CD14-positive monocyte (primary cell): ENCODE results near the gene SYDE1. TPM values are rescaled to one million over a fixed set of nuclear protein-coding genes. Genes with fewer than 3 reads are reported as not detected.

Experiments used
- DNase-seq, 3 donors: peaks; one replicate each; pipeline ENCODE4 v3.0.0-alpha.2; 2011 to 2022
- H2AFZ ChIP-seq: 2 replicates; pipeline ENCODE4 v1.6.0; 2012; ENCODE audit warnings: mild to moderate bottlenecking, low read depth, low read length, inconsistent platforms; ENCODE audit not compliant: insufficient read depth, poor library complexity, severe bottlenecking
- H3K27ac ChIP-seq, 2 donors: 1 replicate in 1 of 2; 2 replicates in 1 of 2; pipeline ENCODE4 v1.5.1; 2012 to 2013; ENCODE audit warnings: low read length in 2 of 2, control low read depth in 1 of 2, inconsistent platforms in 1 of 2, low read depth in 1 of 2, mild to moderate bottlenecking in 1 of 2
- H3K27me3 ChIP-seq, 2 donors: one replicate each; pipeline versions ENCODE4 v1.6.0 to v1.6.1; 2011 to 2013; ENCODE audit warnings: low read length in 2 of 2; ENCODE audit not compliant: control insufficient read depth in 2 of 2, insufficient read depth in 2 of 2
- H3K36me3 ChIP-seq, 2 donors: replicated peaks in 1 of 2; 1 replicate in 1 of 2; 2 replicates in 1 of 2; pipeline versions ENCODE4 v1.5.1 to v1.6.1; 2012 to 2013; ENCODE audit warnings: low read length in 2 of 2, control low read depth in 1 of 2, inconsistent platforms in 1 of 2, mild to moderate bottlenecking in 1 of 2; ENCODE audit not compliant: insufficient read depth in 2 of 2, control insufficient read depth in 1 of 2
- H3K4me1 ChIP-seq, 2 donors: 1 replicate in 1 of 2; 2 replicates in 1 of 2; pipeline versions ENCODE4 v1.5.1 to v1.6.1; 2012 to 2013; ENCODE audit warnings: low read length in 2 of 2, control low read depth in 1 of 2, inconsistent platforms in 1 of 2, mild to moderate bottlenecking in 1 of 2, moderate library complexity in 1 of 2; ENCODE audit not compliant: insufficient read depth in 2 of 2, control insufficient read depth in 1 of 2
- H3K4me2 ChIP-seq: replicated peaks from 2 replicates; pipeline ENCODE3; 2012; ENCODE audit warnings: low read length, moderate library complexity, mild to moderate bottlenecking; ENCODE audit not compliant: poor library complexity, severe bottlenecking; ENCODE audit errors: extremely low read depth
- H3K4me3 ChIP-seq, 3 experiments: fragments of 200-600 bp in 1 of 3; sonication (generic) in 1 of 3; replicated peaks in 1 of 3; 1 replicate in 2 of 3; 2 replicates in 1 of 3; pipeline ENCODE4 v1.5.1; 2011 to 2013; ENCODE audit warnings: low read length in 3 of 3, mild to moderate bottlenecking in 3 of 3, control low read depth in 2 of 3, low read depth in 2 of 3, inconsistent platforms in 1 of 3, moderate library complexity in 1 of 3
- H3K79me2 ChIP-seq: 2 replicates; pipeline ENCODE4 v1.6.0; 2012; ENCODE audit warnings: mild to moderate bottlenecking, control low read depth, inconsistent platforms, low read length, moderate library complexity; ENCODE audit not compliant: insufficient read depth
- H3K9ac ChIP-seq: 2 replicates; pipeline ENCODE4 v1.6.0; 2017; ENCODE audit warnings: low read length, mild to moderate bottlenecking; ENCODE audit not compliant: insufficient read depth, poor library complexity, severe bottlenecking
- H3K9me3 ChIP-seq, 2 donors: replicated peaks in 1 of 2; 1 replicate in 1 of 2; 2 replicates in 1 of 2; pipeline versions ENCODE4 v1.5.1 to v1.6.1; 2012 to 2013; ENCODE audit warnings: low read length in 2 of 2, control low read depth in 1 of 2; ENCODE audit not compliant: control insufficient read depth in 1 of 2, insufficient read depth in 1 of 2
- H4K20me1 ChIP-seq: 2 replicates; pipeline ENCODE4 v1.6.0; 2012; ENCODE audit warnings: mild to moderate bottlenecking, low read length, control low read depth, moderate library complexity; ENCODE audit not compliant: insufficient read depth
- H3K27ac Mint-ChIP-seq, 7 donors: one replicate each; pipeline ENCODE4 v1.8.0; 2020; ENCODE audit warnings: mild to moderate bottlenecking in 7 of 7, mixed read lengths in 7 of 7, moderate library complexity in 6 of 7, inconsistent platforms in 2 of 7
- H3K27me3 Mint-ChIP-seq, 3 donors: one replicate each; pipeline ENCODE4 v1.8.0; 2021 to 2022; ENCODE audit warnings: low read depth in 3 of 3, mild to moderate bottlenecking in 3 of 3, mixed read lengths in 3 of 3, moderate library complexity in 3 of 3, inconsistent platforms in 1 of 3
- H3K36me3 Mint-ChIP-seq, 2 donors: one replicate each; pipeline ENCODE4 v1.8.0; 2020; ENCODE audit warnings: mixed read lengths in 2 of 2, inconsistent platforms in 1 of 2, mild to moderate bottlenecking in 1 of 2
- H3K4me1 Mint-ChIP-seq: one replicate; pipeline ENCODE4 v1.8.0; 2020; ENCODE audit warnings: mild to moderate bottlenecking, mixed read lengths
- H3K4me3 Mint-ChIP-seq, 2 donors: one replicate each; pipeline ENCODE4 v1.8.0; 2020; ENCODE audit warnings: mild to moderate bottlenecking in 2 of 2, mixed read lengths in 2 of 2, moderate library complexity in 1 of 2
- H3K9me3 Mint-ChIP-seq, 7 donors: one replicate each; pipeline ENCODE4 v1.8.0; 2020 to 2022; ENCODE audit warnings: mixed read lengths in 7 of 7, mild to moderate bottlenecking in 6 of 7, moderate library complexity in 6 of 7, inconsistent platforms in 2 of 7
- WGBS: methylation state at CpG from one replicate; pipeline ENCODE4 v1.1.5; 2013; ENCODE audit warnings: missing lambda C conversion rate; ENCODE audit not compliant: insufficient coverage; 5-methylcytosine and 5-hydroxymethylcytosine counted together
- intact Hi-C, 2 donors: fragments of 100-400 bp; cut with micrococcal nuclease; formaldehyde crosslinking; loops; one replicate each; pipeline versions ENCODE4 v1.15.0 to v1.15.1; 2023
- polyA minus RNA-seq: library from RNA; depleted of rRNA, polyadenylated mRNA; stranded (reverse); fragments of >200 nt; gene quantifications from 2 replicates; pipeline ENCODE4 v1.2.3, GENCODE V29; 2012
- polyA plus RNA-seq, 3 donors: library from polyadenylated mRNA; depleted of rRNA in 1 of 3; unstranded in 2 of 3; stranded (reverse) in 1 of 3; fragments of 300-500 nt in 2 of 3; fragments of >200 nt in 1 of 3; fragmentation: Illumina TruSeq in 2 of 3; gene quantifications; 1 replicate in 2 of 3; 2 replicates in 1 of 3; pipeline ENCODE4 v1.2.3, GENCODE V29; 2012 to 2021
- total RNA-seq, 12 experiments: library from RNA in 1 of 12; stranded (reverse) in 1 of 12; fragments of 120-200 nt in 1 of 12; gene quantifications; one replicate each; pipeline ENCODE4 v1.2.4 and lab custom pipeline; 2013 to 2026; ENCODE audit warnings: mixed read lengths in 6 of 12, inconsistent platforms in 1 of 12
- TF ChIP-seq, protein P1 (sequence below): fragments of 200-600 bp; IDR thresholded peaks from one replicate; pipeline ENCODE4 v1.8.0; 2022; ENCODE audit warnings: antibody characterized with exemption, mild to moderate bottlenecking

The SYDE1 gene, protein sequence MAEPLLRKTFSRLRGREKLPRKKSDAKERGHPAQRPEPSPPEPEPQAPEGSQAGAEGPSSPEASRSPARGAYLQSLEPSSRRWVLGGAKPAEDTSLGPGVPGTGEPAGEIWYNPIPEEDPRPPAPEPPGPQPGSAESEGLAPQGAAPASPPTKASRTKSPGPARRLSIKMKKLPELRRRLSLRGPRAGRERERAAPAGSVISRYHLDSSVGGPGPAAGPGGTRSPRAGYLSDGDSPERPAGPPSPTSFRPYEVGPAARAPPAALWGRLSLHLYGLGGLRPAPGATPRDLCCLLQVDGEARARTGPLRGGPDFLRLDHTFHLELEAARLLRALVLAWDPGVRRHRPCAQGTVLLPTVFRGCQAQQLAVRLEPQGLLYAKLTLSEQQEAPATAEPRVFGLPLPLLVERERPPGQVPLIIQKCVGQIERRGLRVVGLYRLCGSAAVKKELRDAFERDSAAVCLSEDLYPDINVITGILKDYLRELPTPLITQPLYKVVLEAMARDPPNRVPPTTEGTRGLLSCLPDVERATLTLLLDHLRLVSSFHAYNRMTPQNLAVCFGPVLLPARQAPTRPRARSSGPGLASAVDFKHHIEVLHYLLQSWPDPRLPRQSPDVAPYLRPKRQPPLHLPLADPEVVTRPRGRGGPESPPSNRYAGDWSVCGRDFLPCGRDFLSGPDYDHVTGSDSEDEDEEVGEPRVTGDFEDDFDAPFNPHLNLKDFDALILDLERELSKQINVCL
- 0.02 TPM for total RNA-seq (2013)
- polyA plus RNA-seq (not detected), polyA minus RNA-seq (not detected in 2 replicates), total RNA-seq (lab: John Stamatoyannopoulos, UW) (0 to 0.23 (median 0.07) reads per million in 11 experiments)

DNA sequence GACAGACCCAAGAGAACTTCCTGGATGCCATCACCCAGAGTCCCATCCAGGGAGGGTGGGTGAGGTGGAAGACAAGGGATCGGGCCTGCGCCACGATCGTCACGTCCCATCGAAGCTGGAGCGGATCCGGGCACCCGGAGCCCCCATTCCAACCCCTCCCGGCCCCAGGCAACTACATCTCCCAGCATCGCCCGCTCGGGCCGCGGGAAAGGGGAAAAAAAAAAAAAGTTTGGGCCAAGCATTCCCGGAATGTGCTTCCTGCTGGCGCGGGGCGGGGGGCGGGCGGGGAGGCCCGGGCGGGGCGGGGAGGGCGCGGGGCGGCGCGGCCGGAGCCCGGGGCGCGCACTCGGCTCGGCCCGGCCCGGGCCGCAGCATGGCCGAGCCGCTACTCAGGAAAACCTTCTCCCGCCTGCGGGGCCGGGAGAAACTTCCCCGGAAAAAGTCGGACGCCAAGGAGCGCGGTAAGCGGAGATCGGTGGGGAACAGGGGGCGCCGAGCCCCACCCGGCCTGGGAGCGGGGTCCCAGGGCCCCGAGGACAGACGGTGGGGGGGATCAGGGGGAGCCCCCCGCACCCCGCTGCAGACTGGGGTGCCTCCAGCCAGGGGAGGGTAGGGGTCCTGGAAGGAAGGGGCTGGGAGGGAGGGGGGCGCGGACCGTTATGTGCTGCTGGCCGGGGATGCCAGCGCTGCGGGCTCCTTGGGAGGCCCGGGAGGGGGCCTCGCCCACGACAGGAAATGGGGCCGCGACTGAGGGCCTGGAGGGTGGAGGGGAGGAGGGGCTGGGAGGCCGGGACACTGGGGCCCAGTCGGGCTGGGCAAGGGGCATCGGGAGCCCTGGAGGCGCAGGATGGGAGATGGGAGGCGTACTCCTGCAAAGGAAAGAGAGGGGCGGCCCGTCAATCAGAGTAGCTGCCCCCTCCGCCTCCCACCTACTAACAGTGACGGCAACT lies at the start of gene SYDE1:
Gene SYDE1, plus strand, starts transcription at position 341 of the 950 bp plus-strand sequence. Its CDS starts 33 bp downstream, at position 374.
- Mint-ChIP-seq H3K4me1 (peaks cover 10% of the 10 kb centered on the region), H3K27me3 (peaks cover 33 to 52% (median 40%) of the 10 kb centered on the region in 3 donors), H3K36me3 (peaks cover 0 to 6% of the 10 kb centered on the region in 2 donors), H3K9me3 (peaks cover 15 to 40% (median 26%) of the 10 kb centered on the region in 7 donors), H3K4me3 (peak within 1 kb of the TSS in 1 of 2 donors; percentile 79), H3K27ac (no peak within 1 kb of the TSS)
- Histone ChIP-seq H3K27ac (no peak within 1 kb of the TSS), H2AFZ (no peak within 1 kb of the TSS), H3K27me3 (peaks cover 24 to 38% of the 10 kb centered on the region in 2 donors), H3K9me3 (peaks cover 15 to 19% of the 10 kb centered on the region in 2 donors), H3K4me1 (peaks cover 0 to 2% of the 10 kb centered on the region in 2 donors), H3K36me3 (no peaks in the 10 kb centered on the region), H3K4me2 (peak within 1 kb of the TSS; percentile 11), H3K9ac (no peak within 1 kb of the TSS), H3K79me2 (no peaks in the 10 kb centered on the region), H4K20me1 (no peaks in the 10 kb centered on the region), H3K4me3 (no peak within 1 kb of the TSS)
- WGBS, result under 1% methylated on average over 47 of the region's 78 CpGs
- intact Hi-C loops, result loop anchor here in 1 of 2 donors (10.0 kb wide), 1 partner anchor 447 kb away; no protein-coding TSS in a partner anchor
- no peak for DNase-seq
- TF ChIP-seq, protein P1, sequence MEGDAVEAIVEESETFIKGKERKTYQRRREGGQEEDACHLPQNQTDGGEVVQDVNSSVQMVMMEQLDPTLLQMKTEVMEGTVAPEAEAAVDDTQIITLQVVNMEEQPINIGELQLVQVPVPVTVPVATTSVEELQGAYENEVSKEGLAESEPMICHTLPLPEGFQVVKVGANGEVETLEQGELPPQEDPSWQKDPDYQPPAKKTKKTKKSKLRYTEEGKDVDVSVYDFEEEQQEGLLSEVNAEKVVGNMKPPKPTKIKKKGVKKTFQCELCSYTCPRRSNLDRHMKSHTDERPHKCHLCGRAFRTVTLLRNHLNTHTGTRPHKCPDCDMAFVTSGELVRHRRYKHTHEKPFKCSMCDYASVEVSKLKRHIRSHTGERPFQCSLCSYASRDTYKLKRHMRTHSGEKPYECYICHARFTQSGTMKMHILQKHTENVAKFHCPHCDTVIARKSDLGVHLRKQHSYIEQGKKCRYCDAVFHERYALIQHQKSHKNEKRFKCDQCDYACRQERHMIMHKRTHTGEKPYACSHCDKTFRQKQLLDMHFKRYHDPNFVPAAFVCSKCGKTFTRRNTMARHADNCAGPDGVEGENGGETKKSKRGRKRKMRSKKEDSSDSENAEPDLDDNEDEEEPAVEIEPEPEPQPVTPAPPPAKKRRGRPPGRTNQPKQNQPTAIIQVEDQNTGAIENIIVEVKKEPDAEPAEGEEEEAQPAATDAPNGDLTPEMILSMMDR, result no peak
